SJSA1 (cell line): ENCODE measurements around the gene PRLR. TPM values are rescaled to one million over a fixed set of nuclear protein-coding genes. Genes with fewer than 3 reads are reported as not detected.

Experiments used
- DNase-seq, 2 experiments: peaks; one replicate each; pipeline ENCODE4 v3.0.0-alpha.2; 2015 to 2020; ENCODE audit warnings: low spot score in 2 of 2, low read depth in 1 of 2
- H3K27ac ChIP-seq: fragments of 250-450 bp; sonication (Bioruptor Pico); 2 replicates; pipeline ENCODE4 v1.5.1; 2020; ENCODE audit warnings: mild to moderate bottlenecking, moderate library complexity
- H3K27me3 ChIP-seq: fragments of 250-450 bp; sonication (Bioruptor Pico); replicated peaks from 2 replicates; pipeline ENCODE4 v1.5.1; 2020; ENCODE audit warnings: mild to moderate bottlenecking, moderate library complexity
- H3K36me3 ChIP-seq: fragments of 250-450 bp; sonication (Bioruptor Pico); 2 replicates; pipeline ENCODE4 v1.5.1; 2020; ENCODE audit warnings: mild to moderate bottlenecking
- H3K4me1 ChIP-seq: fragments of 250-450 bp; sonication (Bioruptor Pico); replicated peaks from 2 replicates; pipeline ENCODE4 v1.6.1; 2021; ENCODE audit warnings: mild to moderate bottlenecking
- H3K4me3 ChIP-seq: fragments of 250-450 bp; sonication (Bioruptor Pico); 2 replicates; pipeline ENCODE4 v1.5.1; 2020; ENCODE audit warnings: mild to moderate bottlenecking
- H3K9me3 ChIP-seq: fragments of 250-450 bp; sonication (Bioruptor Pico); replicated peaks from 2 replicates; pipeline ENCODE4 v1.5.1; 2020; ENCODE audit warnings: mild to moderate bottlenecking
- total RNA-seq: library from RNA; depleted of rRNA; stranded (reverse); fragments of >200 nt; shearing (Covaris generic); gene quantifications from 2 replicates; pipeline ENCODE4 v1.2.3, GENCODE V29; 2014; rRNA removed

The PRLR gene
- total RNA-seq, 1 experiment from 2014 or later, result 0.05 TPM

DNA sequence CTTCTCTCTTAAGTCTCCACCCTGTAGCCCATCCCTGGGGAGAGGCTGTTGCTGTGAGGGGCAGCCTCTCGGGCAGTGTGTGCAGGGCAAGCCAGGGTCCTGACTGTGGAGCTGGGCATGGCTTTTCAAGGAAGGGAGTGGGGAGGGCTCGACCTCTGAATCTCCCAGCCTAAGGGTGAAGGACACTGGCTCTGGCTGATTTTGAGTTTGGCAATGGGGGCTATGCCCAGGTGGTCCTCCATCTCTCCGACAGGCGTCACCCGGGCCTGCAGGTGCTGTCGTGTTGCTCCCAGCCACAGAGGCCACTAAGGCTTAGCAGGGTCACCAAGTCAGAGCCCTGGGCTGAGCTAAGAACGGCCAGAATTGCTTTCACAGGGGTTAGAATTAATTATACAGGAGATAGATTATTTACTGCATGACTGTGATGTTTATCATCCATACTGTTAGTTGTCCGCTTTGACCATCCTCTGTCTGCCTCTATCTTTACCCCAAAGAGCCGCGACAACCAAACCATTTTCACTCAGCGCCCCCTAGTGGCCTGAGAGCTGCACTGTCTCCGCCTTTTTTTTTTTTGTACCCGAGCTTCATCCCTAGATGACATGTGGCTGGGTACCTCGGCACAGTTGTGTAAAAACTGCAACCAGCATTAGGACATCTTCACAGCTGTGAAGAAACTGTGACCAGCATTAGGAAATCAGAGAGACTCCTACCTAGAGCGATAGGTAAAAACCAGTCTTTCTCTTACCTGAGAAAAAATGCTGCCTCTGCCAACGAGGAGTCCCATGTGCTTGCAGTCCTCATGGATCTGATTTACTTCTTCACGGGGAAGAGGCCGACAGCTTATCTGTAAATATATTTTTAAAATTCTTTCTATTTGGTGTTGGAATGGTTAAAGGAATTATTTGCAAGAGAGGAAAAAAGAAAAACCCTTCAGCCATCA lies 227.0 kb downstream of the PRLR start:
- Histone ChIP-seq H3K36me3 (no peaks in the 10 kb centered on the region), H3K9me3 (no peaks in the 10 kb centered on the region), H3K4me1 (no peaks in the 10 kb centered on the region), H3K4me3 (no peak overlapping the region), H3K27me3 (no peaks in the 10 kb centered on the region), H3K27ac (no peak overlapping the region)
- DNase-seq, result peak; percentile 47 to 55

- H3K27ac ChIP-seq, result no peak overlapping the region
- H3K36me3 ChIP-seq, result no peaks in the 10 kb centered on the region
- no peaks in the 10 kb centered on the region for H3K9me3 ChIP-seq
- DNase-seq, result no peak
- no peaks in the 10 kb centered on the region for H3K4me1 ChIP-seq
- no peak overlapping the region for H3K4me3 ChIP-seq
- no peaks in the 10 kb centered on the region for H3K27me3 ChIP-seq
These were observed 227.8 kb downstream of the PRLR start for GRCh38 chr5:35002459-35002858.

GRCh38 chr5:35001842-35002241 lies 228.4 kb downstream of the PRLR start:
- Histone ChIP-seq H3K9me3 (no peaks in the 10 kb centered on the region), H3K4me3 (no peak overlapping the region), H3K4me1 (no peaks in the 10 kb centered on the region), H3K27ac (no peak overlapping the region), H3K36me3 (no peaks in the 10 kb centered on the region), H3K27me3 (no peaks in the 10 kb centered on the region)
- DNase-seq, result no peak

Other genes starting within 250 kb of the PRLR start
- gene AGXT2, start 182.5 kb downstream of the PRLR start, total RNA-seq, result not detected in 2 replicates